HAP-1 (cell line): Measurements from ENCODE around the gene F12.
"Not testable (repeated sequence)": the region's sequence is repeated elsewhere in the genome, so short reads cannot be mapped to it uniquely, and the experiment has no call there.

ENCODE experiments used
- DNase-seq, 2 experiments: peaks; one replicate each; pipeline ENCODE4 v3.0.0-alpha.2; 2016 to 2020; ENCODE audit warnings: low spot score in 2 of 2
- H3K27me3 ChIP-seq: fragments of 250-450 bp; sonication (Bioruptor Pico); 2 replicates; pipeline ENCODE4 v1.5.1; 2020; ENCODE audit warnings: low read depth, mild to moderate bottlenecking, moderate library complexity
- H3K36me3 ChIP-seq: fragments of 250-450 bp; sonication (Bioruptor Pico); replicated peaks from 2 replicates; pipeline ENCODE4 v1.5.1; 2020; ENCODE audit warnings: mild to moderate bottlenecking
- H3K4me1 ChIP-seq: fragments of 250-450 bp; sonication (Bioruptor Pico); 2 replicates; pipeline ENCODE4 v1.5.1; 2020; ENCODE audit warnings: mild to moderate bottlenecking
- H3K4me3 ChIP-seq: fragments of 250-450 bp; sonication (Bioruptor Pico); 2 replicates; pipeline ENCODE4 v1.5.1; 2020; ENCODE audit warnings: mild to moderate bottlenecking, moderate library complexity
- H3K9me3 ChIP-seq: fragments of 250-450 bp; sonication (Bioruptor Pico); 2 replicates; pipeline ENCODE4 v1.5.1; 2020; ENCODE audit warnings: mild to moderate bottlenecking, moderate library complexity
- in situ Hi-C: fragments of 300-500 bp; cut with MboI; formaldehyde crosslinking; loops from 3 replicates; pipeline ENCODE4 v1.14.3; 2020; ENCODE audit warnings: low sequenced_read_pairs, inconsistent platforms, mixed read lengths

F12 gene

DNA sequence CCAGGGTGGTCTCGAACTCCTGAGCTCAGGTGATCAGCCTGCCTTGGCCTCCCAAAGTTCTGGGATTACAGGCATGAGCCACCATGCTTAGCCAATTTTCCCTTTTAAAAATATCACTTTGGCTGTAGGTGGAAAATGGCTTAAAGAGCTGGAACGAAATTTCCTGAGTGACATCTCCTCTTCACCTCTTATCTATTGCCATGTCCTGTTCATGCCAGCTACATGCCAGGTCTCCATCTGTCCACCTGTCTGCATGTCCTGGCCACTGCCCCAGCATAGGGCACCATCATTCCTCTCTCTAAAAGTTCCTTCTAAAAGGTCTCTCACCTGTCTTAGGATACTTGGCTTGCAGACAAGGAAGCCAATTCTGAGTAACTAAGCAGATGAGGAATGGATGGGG is 14.3 kb upstream of the F12 start:
- H3K27me3 ChIP-seq: no peaks in the 10 kb centered on the region
- peaks cover 7% of the 10 kb centered on the region for H3K4me1 ChIP-seq
- H3K4me3 ChIP-seq: no peak overlapping the region
- no peaks in the 10 kb centered on the region for H3K9me3 ChIP-seq
- H3K36me3 ChIP-seq: no peaks in the 10 kb centered on the region; the same call in none of the 2 replicates
- in situ Hi-C loops: no loop called here
- DNase-seq: no peak

DNA sequence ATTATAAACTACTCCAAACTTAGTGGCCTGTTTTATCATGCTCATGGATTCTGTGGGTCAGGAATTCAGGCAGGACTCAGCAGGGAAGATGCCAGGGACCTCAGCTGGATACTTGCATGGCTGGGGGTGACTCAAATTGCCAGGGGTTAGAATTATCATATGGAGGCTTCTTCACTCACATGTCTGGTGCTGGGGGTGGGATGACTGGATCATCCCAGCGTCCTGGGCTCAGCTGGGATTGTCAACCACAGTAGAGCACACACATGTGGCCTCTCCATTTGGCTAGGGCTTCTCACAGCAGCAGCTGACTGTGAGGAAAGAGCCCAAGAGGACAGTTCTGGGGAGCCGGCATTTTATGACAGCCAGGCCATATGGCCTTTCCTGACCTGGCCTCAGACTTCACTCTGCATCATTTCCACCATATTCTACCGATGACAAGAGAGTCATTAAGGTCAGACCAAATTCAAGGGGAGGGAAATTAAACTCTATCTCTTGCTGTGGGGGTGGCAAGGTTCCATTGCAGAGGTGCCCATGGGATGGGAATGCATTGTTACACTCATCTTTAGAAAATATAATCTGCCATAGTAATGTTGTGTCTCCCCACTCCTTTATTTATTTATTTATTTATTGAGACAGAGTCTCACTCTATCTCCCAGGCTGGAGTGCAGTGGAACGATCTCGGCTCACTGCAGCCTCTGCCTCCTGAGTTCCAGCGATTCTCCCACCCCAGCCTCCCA is 11.9 kb upstream of the F12 start:
- in situ Hi-C loops: no loop called here
- Histone ChIP-seq H3K4me3 (no peak overlapping the region), H3K36me3 (no peaks in the 10 kb centered on the region), H3K27me3 (no peaks in the 10 kb centered on the region), H3K9me3 (no peaks in the 10 kb centered on the region), H3K4me1 (peaks cover 4% of the 10 kb centered on the region)
- DNase-seq: no peak

DNA sequence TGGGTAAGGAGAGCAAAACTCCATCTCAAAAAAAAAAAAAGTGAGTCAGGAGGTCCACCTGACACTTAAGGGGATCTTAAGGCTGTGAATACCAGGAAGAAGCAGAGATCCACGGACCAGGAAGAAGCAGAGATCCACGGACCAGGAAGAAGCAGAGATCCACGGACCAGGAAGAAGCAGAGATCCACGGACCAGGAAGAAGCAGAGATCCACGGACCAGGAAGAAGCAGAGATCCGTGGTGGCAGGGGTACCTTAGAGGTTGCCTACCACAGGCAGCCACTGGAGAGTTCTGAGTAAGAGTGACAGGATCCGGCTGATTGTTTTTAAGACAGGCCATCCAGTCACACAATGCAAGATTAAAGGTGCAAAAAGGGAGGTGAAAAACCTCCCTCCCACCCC is 11.1 kb upstream of the F12 start:
- H3K36me3 ChIP-seq, H3K4me1 ChIP-seq, H3K9me3 ChIP-seq, H3K4me3 ChIP-seq, H3K27me3 ChIP-seq, in situ Hi-C loops, DNase-seq: not testable (repeated sequence)

DNA sequence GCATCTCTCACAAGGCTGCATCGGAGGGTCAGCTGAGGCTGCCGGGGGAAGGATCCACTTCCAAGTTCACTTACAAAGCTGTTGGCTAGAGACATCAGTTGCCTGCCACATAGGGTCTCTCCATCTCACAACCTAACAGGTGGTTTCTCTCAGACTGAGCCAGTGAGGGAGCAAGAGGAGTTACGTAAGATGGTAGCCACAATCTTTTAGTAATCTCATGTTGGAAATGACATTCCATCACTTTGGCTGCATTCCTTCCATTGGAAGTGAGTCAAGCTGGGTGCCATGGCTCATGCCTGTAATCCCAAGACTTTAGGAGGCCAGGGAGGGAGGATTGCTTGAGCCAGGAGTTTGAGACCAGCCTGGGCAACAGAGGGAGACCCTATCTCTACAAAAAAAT is 9.7 kb upstream of the F12 start:
- in situ Hi-C loops: no loop called here
- Histone ChIP-seq H3K9me3 (no peaks in the 10 kb centered on the region), H3K36me3 (no peaks in the 10 kb centered on the region), H3K4me1 (no peaks in the 10 kb centered on the region), H3K27me3 (no peaks in the 10 kb centered on the region), H3K4me3 (no peak overlapping the region)
- no peak for DNase-seq

DNA sequence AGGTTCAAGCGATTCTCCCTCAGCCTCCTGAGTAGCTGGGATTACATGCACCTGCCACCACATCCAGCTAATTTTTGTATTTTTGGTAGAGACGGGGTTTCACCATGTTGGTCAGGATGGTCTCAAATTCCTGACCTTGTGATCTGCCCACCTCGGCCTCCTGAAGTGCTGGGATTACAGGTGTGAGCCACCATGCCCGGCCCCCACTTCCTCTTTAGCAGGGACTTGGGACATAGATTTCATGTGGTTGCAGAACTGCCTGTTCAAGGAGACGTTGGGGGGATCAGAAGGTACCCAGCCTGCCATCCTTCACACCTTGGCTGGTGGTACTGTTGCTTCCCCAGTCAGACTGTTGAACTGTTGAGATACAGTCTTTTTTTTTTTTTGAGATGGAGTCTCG is 7.7 kb upstream of the F12 start:
- H3K27me3 ChIP-seq, H3K4me3 ChIP-seq, in situ Hi-C loops, H3K36me3 ChIP-seq, H3K9me3 ChIP-seq, DNase-seq, H3K4me1 ChIP-seq: not testable (repeated sequence)

DNA sequence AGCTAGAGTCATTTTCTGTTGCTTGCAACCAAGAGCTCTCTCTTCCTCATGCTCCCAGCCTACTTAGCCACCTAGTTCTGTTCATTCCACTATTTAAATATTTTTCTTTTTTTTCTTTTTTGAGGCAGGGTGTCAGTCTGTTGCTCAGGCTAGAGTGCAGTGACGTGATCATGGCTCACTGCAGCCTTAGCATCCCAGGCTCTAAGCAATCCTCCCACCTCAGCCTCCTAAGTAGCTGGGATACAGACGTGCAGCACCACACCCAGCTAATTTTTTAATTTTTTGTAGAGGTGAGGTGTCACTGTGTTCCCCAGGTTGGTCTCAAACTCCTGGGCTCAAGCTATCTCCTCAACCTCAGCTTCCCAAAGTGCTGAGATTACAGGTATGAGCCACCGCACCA is 5.1 kb upstream of the F12 start:
- DNase-seq: no peak
- H3K27me3 ChIP-seq: no peaks in the 10 kb centered on the region
- no peaks in the 10 kb centered on the region for H3K9me3 ChIP-seq
- no peaks in the 10 kb centered on the region for H3K4me1 ChIP-seq
- in situ Hi-C loops: no loop called here
- no peaks in the 10 kb centered on the region for H3K36me3 ChIP-seq
- no peak overlapping the region for H3K4me3 ChIP-seq

DNA sequence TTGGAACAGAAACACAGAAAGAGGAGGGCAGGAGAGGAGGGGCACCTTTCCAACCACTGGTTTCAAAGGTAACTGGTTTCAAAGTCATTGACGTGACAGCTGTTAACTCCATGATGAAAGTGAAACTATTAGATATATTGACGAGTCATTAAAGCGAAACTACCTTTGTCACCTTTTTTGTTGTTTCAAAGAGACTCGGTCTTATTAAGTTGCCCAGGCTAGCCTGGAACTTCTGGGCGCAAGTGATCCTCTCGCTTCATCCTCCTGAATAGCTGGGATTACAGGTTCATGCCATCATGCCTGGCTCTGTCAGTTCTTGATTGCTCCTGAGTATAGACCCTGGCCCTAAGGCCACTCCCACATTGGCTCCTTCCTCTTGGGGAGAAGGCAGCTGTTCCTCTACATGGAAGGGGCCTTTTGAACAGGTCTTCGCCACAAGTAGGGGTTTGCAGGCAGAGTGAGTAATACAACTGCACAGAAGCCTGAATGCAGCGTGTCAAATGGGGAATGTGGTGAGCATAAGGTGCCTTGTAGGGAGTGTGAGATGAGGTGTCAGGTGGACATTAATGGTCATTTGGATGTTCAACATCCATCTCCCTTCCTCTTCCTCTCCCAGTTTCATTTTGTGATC is 3.4 kb upstream of the F12 start:
- Histone ChIP-seq H3K4me3 (no peak overlapping the region), H3K9me3 (no peaks in the 10 kb centered on the region), H3K4me1 (no peaks in the 10 kb centered on the region), H3K27me3 (no peaks in the 10 kb centered on the region), H3K36me3 (no peaks in the 10 kb centered on the region)
- no peak for DNase-seq
- in situ Hi-C loops: no loop called here

DNA sequence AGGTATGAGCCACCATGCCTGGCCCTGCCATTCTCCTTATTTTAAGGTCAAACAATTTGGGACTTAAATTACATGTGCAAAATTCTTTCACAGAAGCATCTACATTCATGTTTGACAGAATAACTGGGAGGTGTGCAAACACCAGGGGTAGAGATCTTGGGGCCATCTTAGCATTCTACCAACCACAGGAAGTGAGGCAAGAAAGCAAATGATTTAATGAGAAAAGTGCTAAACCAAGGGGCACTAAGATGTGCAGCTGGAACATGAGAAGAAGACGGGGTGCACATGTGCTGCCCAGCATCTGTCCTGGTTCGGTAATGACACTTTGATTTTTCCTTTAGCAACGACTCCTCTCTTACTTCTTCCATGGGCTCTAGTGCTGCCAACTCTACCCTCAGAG is 1.2 kb upstream of the F12 start:
- H3K4me1 ChIP-seq: no peaks in the 10 kb centered on the region
- in situ Hi-C loops: no loop called here
- no peaks in the 10 kb centered on the region for H3K9me3 ChIP-seq
- H3K4me3 ChIP-seq: no peak overlapping the region
- no peaks in the 10 kb centered on the region for H3K27me3 ChIP-seq
- no peak for DNase-seq
- H3K36me3 ChIP-seq: no peaks in the 10 kb centered on the region

DNA sequence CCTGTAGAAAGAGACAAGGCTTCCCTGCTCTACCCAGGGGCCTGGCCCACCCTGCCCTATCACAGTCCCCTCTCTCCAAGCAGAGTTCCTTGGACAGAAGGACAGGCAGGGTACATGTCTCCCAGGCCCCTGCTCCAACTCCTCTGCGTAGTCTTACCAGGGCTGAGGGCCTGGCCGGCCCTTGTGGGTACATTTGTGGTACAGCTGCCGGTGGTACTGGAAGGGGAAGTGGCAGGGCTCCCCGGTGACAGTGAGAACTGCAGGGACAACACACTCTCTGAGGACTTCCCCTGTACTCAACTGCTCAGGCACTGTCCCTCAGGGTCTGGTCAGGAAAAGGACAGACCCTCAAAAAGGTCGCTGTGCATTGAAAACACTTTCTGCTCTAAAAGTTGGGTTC is 3.6 kb downstream of the F12 start:
- H3K36me3 ChIP-seq: no peaks in the 10 kb centered on the region
- DNase-seq: no peak
- H3K4me3 ChIP-seq: no peak overlapping the region
- H3K9me3 ChIP-seq: no peaks in the 10 kb centered on the region
- H3K4me1 ChIP-seq: peaks cover 10% of the 10 kb centered on the region
- H3K27me3 ChIP-seq: no peaks in the 10 kb centered on the region
- in situ Hi-C loops: no loop called here

DNA sequence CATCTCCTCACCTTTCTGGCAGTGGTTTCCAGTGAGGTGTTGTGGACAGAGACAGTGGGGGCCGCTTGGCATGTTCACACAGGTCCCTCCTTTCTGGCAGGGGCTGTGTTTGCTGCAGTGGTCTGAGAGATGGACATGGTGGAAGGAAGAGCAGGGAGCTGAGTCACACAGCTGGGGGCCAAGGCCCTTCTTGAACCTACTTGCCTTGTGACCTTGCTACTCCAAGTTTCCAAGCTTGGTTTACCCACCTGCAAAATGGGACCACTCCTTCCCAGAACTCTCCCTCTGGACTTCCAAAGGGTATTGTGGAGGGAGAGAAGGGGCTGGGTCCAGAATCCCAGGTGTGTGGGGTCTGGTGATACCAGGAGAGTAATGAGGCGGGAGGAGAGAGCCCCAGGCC is 4.1 kb downstream of the F12 start:
- Histone ChIP-seq H3K4me1 (peaks cover 10% of the 10 kb centered on the region), H3K9me3 (no peaks in the 10 kb centered on the region), H3K4me3 (no peak overlapping the region), H3K36me3 (no peaks in the 10 kb centered on the region), H3K27me3 (no peaks in the 10 kb centered on the region)
- in situ Hi-C loops: no loop called here
- no peak for DNase-seq

DNA sequence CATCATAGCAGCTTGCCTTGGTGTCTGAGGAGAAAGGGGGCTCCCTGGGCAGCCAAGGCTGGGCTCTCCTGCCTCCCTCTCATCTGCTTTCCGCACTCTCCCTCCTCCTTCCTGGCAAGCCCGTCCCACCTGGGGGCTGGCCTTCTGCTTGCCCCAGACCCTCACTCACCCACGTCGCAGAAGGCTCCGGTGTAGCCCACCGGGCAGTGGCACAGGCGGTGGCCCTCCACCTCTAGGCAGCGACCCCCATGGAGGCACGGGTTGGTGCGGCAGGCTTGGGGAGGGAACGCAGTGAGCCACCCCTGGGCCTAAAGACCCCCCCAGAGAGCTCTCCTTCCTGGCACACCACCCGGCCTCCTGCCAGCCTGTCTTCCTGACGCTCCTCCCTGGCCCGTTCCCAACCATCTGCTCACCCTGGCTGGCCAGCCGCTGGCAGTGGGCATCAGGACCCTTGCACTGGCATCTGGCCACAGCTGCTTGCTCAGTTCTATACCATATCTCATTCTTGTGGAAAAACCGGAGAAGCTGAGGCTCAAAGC is 4.7 kb downstream of the F12 start:
- no peak for DNase-seq
- no peaks in the 10 kb centered on the region for H3K36me3 ChIP-seq
- no peaks in the 10 kb centered on the region for H3K9me3 ChIP-seq
- no peaks in the 10 kb centered on the region for H3K27me3 ChIP-seq
- H3K4me3 ChIP-seq: peak overlapping the region; percentile 53
- in situ Hi-C loops: no loop called here
- H3K4me1 ChIP-seq: peaks cover 10% of the 10 kb centered on the region

DNA sequence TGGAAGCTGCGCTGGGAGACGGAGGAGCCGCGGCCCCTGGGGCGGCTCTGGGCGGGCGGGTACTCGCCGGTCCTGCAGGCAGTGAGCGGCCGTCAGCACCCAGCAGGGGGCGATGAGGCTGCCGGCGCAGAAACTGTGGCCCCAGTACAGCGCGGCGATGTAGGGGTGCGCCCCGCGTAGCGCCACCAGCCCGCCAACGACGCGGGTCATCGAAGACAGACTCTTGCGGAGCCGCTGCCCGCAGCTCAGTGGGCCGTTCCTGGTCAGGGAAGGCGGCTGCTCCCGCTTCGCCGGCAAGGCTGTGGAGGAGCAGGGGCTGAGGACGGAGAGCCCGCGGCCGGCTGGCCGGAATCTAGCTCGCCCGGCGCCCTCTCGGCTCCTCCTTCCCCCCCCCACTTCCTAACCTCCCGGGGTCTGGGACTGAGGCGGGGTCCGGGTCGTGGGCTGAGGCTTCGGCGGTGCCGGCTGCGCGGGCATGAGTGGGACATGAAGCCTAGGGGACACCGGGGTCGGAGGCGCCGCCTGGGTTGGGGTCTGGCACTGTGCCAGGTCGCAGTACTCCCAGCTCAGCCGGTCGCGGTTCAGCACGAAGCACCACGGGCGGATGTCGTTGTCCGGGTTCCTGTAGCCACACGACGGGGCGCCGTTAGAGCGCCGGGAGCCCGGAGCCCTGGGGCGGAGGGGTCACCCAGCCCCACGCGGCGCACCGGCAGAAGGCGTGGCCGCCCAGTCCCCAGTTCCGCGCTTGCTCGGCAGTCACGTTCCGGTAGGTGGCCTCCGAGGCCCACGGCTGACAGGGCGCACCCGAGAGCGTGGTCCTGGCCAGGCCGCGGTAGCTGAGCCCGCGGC is 5.3 kb downstream of the F12 start:
- Histone ChIP-seq H3K4me1 (peaks cover 10% of the 10 kb centered on the region), H3K4me3 (peak overlapping the region; percentile 53), H3K9me3 (no peaks in the 10 kb centered on the region), H3K36me3 (no peaks in the 10 kb centered on the region), H3K27me3 (no peaks in the 10 kb centered on the region)
- in situ Hi-C loops: no loop called here
- peak; percentile 62 to 88 for DNase-seq

DNA sequence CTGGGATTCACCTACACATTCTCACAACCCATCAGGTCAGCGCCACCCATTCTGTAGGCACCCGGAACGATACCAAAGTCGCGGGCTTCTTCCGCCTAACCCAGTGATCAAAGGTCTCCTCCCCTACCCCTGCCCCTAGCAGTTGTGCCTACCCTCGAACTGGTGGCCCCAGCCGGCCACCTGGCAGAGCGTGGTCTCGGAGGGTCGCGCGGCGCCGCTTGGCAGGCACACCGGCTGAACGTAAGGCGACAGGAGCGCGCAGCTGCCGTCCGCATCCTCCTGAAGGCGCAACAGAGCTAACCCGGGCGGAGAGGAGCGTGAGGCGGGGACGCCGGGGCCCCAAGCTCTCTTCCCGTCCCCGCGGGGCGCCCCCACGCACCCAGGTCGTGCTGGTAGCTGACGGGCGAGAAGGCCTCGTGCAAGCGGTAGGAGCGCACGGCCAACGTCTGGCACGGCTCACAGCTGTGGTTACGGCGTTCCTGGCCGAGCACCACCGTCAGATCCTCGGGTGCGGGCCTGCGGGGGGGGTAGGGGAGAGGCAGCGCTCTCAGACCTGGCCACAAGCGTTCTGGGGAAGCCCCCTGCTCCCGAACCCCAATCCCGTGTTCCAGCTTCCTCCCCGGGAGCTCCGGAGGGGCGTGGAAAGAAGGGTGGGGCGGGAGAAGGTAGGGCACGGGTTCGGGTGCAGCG is 6.1 kb downstream of the F12 start:
- Histone ChIP-seq H3K4me3 (peak overlapping the region; percentile 53), H3K9me3 (no peaks in the 10 kb centered on the region), H3K36me3 (no peaks in the 10 kb centered on the region), H3K27me3 (no peaks in the 10 kb centered on the region), H3K4me1 (peaks cover 10% of the 10 kb centered on the region)
- in situ Hi-C loops: no loop called here
- DNase-seq: no peak
